GM18505 (cell line): ENCODE data around the gene HIP1.
"Not testable (repeated sequence)": the region's sequence is repeated elsewhere in the genome, so short reads cannot be mapped to it uniquely, and the experiment has no call there.

Experiments
- ATAC-seq: cut with Tn5 transposase; IDR thresholded peaks from one replicate; pipeline ENCODE4 v1.9.1; 2021; ENCODE audit not compliant: unreplicated experiment
- POLR2A ChIP-seq: IDR thresholded peaks from 4 replicates; pipeline ENCODE4 v1.6.1; 2011; ENCODE audit warnings: borderline replicate concordance; ENCODE audit not compliant: insufficient read depth, insufficient read length; ENCODE audit errors: extremely low read depth

HIP1 gene

DNA sequence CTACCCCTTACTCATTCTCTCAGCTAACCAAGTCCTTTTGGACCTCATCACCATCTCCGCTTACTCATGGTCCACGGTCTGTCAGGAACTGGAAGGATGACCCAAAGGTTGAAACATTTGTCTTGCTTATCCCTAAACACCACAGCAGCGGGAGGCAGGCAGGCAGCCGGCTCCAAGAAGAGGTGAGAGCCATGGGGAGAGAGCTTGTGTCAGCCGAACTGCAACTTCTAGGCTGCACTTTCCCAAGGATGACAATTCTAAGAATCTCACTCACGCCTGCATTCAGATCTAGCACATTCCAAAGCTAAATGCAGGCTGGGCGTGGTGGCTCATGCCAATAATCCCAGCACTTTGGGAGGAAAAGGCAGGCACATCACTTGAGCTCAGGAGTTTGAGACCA, 160.7 kb downstream of the HIP1 start:
- no peak for ATAC-seq
- TF ChIP-seq POLR2A, result no peak

DNA sequence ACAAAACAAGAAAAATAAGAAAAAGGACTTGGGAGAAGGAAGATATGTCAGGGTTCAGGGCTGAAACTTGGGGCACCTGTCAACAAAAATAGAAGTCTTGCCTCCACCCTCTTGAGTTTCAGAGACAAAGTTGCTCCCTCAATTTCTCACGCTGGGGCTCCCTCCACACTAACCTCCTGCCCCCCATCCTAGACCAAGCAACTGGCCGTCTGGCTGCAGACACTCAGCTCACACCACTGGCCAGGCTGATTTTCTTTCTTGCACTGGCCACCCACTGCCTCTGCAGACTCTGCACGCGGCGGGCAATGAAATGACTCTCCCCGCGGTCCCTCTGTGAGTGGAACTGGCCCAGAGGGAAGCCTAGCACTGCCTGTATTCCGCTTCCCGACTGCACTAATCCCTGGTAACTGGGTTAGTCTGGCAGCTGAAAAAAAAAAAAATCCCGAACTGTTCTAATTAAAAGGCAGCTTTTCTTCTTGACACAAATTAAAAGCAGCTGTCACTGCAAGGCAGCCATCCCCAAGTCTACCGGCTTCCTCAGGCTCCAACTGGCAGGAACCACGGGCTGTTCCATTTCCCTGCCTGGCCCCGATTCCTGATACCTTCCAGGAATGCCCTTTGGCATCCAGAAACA, 163.1 kb downstream of the HIP1 start:
- TF ChIP-seq POLR2A, result no peak
- ATAC-seq, result no peak

DNA sequence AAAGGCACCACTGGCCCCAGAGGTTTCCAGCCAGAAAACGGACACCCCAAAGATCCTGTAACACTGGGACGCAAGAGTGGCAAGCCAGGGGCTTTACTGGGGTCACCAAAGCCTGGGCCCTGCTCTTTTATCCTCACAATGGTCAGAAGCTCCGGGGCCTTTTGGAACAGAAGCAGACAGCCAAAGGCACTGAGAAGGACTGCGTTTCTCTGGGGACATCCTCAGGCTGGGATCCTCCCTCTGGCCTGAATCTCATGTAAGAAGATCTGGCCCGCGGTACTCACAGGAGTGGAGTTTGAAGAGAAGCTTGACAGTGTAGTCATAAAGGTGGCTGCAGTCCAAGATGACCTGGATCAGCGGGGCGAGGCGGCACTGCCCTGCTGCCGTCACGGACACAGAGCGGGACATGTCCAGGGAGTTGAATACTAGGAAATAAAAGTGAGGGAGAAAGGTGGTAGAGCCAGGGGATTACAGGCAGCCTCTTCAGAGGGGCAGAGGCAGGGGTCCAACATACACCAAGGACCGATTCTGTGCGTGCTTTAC, 165.2 kb downstream of the HIP1 start:
- no peak for ATAC-seq
- no peak for TF ChIP-seq POLR2A

DNA sequence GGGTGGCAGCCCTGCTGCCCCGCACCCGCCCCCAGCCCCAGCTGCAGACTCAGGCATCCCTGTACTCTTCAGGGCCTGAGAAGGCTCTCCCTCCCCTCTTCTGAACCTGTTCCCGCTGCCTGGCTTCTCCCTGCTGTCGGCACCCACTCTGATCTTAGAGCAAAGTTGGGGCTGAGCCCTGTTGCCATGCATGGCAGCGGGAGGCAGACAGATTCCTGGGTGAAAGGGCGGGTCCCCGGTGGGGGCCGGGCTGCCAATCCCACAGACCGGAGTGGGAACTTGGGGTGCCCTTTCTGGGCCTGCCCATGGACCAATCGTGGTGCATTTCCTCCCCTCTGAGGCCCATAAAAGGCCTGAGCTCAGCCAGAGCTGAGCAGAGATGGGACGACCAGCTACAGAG, 165.9 kb downstream of the HIP1 start:
- TF ChIP-seq POLR2A, result no peak
- ATAC-seq, result no peak

DNA sequence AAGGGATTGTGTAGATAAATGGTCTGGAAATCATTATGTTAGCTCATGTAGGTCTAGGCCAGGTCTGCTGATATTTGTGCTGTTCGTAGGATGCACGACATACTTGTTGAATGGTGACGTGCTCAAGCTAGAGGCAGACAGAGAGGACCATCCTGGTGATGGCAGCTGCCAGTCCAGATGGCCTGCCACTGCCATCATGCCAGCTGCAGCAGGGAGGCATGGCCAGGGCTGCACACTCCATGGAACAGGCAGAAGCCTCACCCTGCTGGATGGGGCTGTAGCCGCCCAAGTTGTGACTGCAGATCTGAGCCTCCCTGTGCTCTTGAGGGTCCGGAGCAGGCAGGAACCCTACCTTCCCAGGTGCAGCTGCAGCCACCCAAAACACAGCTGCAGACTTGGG, 166.3 kb downstream of the HIP1 start:
- no peak for TF ChIP-seq POLR2A

DNA sequence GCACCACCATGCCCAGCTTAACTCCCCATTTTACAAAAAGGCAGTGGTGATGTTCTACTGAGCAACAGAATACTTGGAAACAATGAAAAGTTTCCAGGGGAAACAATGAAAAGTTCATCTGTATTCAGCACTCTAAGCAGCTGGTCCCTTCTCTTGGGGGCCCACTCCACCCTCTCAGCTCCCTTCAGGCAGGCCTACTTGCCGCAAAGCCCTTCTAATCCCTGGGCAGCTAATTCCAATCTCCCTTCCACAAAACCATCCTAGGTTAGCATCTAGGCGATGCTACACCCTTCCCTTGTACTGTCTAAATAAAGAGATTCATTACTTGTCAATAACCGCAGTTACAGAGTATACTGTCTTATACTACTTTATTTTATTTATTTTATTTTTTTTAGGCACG, 167.5 kb downstream of the HIP1 start:
- ATAC-seq, result no peak
- TF ChIP-seq POLR2A, result no peak

More for the DNA sequence above, 166.3 kb downstream of the HIP1 start:
- ATAC-seq, result no peak

DNA sequence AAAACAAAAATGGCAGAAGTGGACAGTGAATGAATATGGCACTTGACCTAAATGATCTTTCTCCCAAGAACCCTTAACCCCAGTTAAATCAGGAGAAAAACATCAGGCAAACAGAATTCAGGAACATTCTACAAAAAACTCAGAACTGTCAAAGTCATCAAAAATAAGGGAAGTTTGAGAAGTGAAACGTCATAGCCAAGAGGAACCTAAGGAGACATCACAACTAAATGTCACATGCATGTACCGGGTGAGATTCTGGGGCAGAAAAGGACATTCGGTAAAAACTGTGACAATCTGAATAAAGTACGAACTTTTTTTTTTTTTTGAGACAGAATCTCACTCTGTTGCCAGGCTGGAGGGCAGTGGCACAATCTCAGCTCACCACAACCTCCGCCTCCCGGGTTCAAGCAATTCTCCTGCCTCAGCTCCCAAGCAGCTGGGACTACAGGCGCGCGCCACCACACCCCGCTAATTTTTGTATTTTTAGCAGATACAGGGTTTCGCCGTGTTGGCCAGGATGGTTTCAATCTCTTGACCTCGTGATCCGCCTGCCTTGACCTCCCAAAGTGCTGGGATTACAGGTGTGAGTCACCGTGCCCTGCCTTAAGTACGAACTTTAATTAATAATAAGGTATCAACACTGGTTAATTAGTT, 169.0 kb downstream of the HIP1 start:
- not testable (repeated sequence) for ATAC-seq

DNA sequence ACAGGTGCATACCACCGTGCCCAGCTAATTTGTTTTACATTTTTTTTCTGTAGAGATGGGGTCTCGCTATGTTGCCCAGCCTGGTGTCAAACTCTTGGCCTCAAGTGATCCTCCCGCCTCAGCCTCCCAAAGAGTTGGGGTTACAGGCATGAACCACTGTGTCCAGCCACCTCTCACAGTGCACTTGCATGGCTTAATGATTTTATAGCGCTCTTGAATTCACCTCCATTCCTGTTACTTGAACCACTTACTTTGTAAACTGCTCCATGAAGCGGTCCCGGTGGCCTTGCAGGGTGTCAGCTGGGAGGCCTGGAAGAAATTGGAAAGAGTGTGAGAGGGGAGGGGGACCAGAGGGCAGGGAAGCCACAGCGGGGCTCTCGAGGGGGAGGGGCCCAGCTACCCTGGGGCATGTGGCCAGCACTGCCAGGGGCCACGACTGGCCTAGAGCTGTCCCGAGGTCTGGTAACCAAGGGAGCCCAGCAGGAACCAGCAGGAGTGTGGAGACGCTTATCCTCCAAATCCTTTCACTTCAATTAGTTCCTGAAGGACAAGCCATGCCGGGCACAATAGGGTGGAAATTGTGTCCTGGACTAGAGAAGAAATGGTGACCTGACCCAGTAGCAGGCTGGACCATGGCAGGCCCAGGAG, 170.7 kb downstream of the HIP1 start:
- TF ChIP-seq POLR2A, result no peak

DNA sequence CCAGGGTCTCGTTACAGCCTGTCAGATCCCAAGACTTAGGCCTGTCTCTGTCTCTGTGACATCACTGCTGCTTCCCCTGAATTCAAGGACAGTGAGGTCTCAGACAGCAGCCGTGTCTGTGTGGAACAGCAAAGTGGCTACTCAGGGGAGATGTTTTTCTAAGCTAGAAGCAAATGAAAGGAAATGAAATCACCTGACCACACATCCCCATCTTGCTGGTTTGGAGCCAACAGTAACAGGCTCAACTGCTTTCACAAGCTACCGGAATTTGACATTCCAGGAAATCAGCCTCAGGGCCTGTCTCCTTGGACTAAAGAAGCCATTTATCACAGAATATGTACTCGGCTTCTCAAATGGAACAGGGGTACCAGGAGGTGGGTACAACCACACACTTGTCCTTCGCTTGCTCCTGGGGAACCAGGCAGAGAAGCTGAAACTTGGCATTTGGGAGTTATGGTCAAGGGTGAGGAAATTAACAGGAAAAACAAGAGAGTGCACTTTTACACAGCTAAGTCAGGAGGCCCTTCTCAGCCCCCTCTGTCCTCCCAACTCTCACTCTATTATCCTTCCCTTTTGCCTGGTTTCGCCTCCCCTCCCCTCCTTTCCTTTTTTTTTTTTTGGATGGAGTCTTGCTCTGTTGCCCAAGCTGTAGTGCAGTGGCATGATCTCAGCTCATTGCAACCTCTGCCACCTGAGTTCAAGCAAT, 173.5 kb downstream of the HIP1 start:
- ATAC-seq, result no peak
- TF ChIP-seq POLR2A, result no peak

More for the DNA sequence above, 170.7 kb downstream of the HIP1 start:
- ATAC-seq, result no peak

DNA sequence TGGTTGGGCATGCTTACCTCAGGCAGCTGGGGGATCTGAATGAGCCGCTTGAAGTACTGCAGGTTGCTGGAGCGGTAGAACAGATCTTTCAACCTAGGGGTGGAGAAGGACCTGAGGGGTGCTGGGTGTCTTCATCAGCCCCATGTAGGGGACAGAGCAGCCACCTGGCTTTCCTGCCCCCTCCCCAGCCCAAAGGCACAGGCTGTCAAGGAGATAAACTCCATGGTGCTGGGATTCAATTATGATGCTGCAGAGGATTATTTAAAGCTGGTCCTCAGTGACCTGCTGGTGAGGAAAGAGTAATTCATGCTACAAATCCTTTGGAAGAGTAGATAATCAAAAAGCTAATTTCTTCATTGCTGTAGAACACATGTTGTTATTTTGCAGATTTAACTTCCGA, 175.6 kb downstream of the HIP1 start:
- ATAC-seq, result no peak
- TF ChIP-seq POLR2A, result no peak

DNA sequence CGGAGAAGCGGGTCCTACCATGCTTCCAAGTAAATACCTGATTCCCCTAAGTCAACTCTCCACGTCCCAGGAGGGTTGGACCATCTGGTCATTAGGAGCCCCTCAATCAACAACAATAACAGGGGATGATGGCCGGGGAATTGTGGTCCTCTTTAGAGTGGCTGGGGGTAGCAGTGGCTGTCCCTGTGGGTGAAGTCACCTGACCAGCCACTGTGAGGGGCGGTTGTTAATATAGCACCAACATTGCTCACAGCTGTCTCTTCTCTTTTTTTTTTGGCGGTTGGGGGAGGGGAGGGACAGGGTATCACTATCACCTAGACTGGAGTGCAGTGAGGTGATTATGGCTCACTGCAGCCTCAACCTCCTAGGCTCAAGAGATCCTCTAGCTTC, 178.8 kb downstream of the HIP1 start:
- no peak for TF ChIP-seq POLR2A
- ATAC-seq, result no peak

DNA sequence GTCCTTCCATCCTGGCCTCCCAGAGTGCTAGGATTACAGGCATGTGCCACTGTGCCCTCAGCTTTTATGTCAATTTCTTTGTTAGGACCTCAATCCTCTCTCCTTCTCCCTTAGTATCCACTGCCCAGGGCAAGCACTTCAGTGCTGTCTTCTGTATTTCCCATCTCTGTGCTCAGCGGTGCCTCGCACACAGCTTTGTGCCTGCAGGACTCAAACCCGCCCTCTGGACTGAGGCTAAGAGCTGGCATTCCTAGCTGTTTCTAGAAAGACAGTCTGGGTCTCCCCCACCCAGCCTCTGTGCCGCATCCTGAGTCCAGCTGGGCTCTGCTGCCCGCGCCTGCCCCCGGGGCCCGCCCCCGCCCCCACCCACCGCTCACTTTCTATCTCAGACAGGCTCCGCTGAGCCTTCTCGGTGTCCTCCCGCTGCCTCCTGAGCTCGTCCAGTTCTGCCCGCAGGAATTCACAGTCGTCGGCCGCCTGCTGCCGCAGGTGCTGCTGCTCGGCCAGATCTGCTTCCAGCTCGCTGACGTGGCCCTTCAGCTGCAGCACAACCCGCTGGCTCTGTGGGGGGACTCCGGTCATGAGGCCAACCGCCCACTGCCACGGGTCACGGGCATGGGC, 179.3 kb downstream of the HIP1 start:
- no peak for TF ChIP-seq POLR2A
- ATAC-seq, result no peak

DNA sequence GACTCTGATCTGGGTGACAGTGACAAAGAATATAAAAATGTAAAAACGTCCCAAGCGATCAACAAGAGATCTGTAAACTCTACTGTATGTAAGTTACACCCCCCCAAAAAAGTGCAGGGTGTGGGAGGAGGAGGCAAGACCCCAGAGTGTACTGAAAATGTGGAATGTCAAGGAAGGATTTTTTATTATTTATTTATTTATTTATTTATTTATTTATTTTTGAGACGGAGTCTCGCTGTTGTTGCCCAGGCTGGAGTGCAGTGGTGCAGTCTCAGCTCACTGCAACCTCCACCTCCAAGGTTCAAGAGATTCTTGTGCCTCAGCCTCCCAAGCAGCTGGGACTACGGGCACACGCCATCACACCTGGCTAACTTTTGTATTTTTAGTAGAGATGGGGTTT, 181.9 kb downstream of the HIP1 start:
- not testable (repeated sequence) for ATAC-seq
